ENCODE data around the gene LARGE1. TPM values are rescaled to one million over a fixed set of nuclear protein-coding genes. Genes with fewer than 3 reads are reported as not detected.

The LARGE1 gene
- total RNA-seq, 3 donors from 2014 or later: 23.6 to 27.8 (median 26.1) TPM

- no peak overlapping the region for H3K4me3 ChIP-seq
Observed at GRCh38 chr22:33331017-33331416, 589.3 kb downstream of the LARGE1 start.

DNA sequence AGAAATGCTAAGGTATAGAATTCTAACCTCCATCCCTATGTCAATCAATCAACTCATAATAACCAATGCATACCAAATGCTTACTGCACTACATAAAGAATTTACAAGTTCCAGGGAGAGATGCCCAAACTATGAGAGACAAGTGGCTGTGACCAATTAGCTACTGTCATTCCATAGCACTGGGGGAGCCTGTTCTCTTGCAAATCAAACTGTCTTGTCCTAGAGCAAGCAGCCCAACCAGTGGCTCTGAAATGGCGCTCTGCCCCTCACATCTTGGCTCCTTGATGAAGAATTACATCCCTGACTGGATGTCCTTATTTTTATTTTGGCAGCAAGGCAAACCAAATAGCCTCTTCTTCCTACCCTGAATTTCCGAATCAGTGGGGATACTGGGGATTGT is 589.7 kb downstream of the LARGE1 start:
- no peak for DNase-seq (ENCODE audit: low spot score in 2 of 2)
- intact Hi-C loops (cut with DNase I; ENCODE audit: low total_unique reads): no loop called here
- no peak overlapping the region for H3K4me3 ChIP-seq
- no peaks in the 10 kb centered on the region for H3K4me1 ChIP-seq
- no peak for TF ChIP-seq POLR2AphosphoS5 (IDR thresholded peaks at IDR 0.05)
- no peak for TF ChIP-seq POLR2A (IDR thresholded peaks at IDR 0.05)
- TF ChIP-seq, protein P1, sequence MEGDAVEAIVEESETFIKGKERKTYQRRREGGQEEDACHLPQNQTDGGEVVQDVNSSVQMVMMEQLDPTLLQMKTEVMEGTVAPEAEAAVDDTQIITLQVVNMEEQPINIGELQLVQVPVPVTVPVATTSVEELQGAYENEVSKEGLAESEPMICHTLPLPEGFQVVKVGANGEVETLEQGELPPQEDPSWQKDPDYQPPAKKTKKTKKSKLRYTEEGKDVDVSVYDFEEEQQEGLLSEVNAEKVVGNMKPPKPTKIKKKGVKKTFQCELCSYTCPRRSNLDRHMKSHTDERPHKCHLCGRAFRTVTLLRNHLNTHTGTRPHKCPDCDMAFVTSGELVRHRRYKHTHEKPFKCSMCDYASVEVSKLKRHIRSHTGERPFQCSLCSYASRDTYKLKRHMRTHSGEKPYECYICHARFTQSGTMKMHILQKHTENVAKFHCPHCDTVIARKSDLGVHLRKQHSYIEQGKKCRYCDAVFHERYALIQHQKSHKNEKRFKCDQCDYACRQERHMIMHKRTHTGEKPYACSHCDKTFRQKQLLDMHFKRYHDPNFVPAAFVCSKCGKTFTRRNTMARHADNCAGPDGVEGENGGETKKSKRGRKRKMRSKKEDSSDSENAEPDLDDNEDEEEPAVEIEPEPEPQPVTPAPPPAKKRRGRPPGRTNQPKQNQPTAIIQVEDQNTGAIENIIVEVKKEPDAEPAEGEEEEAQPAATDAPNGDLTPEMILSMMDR (IDR thresholded peaks at IDR 0.05): no peak
- H3K27me3 ChIP-seq: no peaks in the 10 kb centered on the region
- no peaks in the 10 kb centered on the region for H3K36me3 ChIP-seq
- H3K27ac ChIP-seq: no peak overlapping the region
- H3K9me3 ChIP-seq: no peaks in the 10 kb centered on the region

More at GRCh38 chr22:33331017-33331416, 589.3 kb downstream of the LARGE1 start:
- no peaks in the 10 kb centered on the region for H3K36me3 ChIP-seq
- no peaks in the 10 kb centered on the region for H3K4me1 ChIP-seq
- no peaks in the 10 kb centered on the region for H3K27me3 ChIP-seq
- TF ChIP-seq, protein P1 (IDR thresholded peaks at IDR 0.05): no peak
- TF ChIP-seq POLR2A (IDR thresholded peaks at IDR 0.05) (no peak), POLR2AphosphoS5 (IDR thresholded peaks at IDR 0.05) (no peak)
- H3K27ac ChIP-seq: no peak overlapping the region
- intact Hi-C loops (cut with DNase I; ENCODE audit: low total_unique reads): no loop called here
- no peak for DNase-seq (ENCODE audit: low spot score in 2 of 2)
- no peaks in the 10 kb centered on the region for H3K9me3 ChIP-seq

DNA sequence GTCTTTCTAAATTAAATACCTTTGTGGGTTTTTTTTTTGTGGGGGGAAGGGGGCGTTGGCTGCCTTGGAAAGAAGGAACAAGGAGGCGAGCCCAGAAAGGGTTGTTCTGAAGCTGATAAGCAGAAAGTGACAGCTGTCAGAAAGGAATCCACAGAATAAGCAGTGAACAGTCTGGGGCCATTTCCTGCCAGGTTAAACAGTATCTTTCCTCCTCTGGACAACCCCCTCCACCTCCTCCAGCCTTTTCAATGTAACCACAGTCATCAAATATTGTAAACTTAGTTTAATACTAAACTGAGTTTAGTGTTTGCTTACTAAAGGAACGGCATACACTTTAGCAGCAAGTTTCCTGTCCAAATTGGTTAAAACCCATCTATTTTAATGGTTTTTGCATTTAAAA is 590.9 kb downstream of the LARGE1 start:
- intact Hi-C loops (cut with DNase I; ENCODE audit: low total_unique reads): no loop called here
- Histone ChIP-seq H3K4me1 (no peaks in the 10 kb centered on the region), H3K4me3 (no peak overlapping the region), H3K36me3 (no peaks in the 10 kb centered on the region), H3K27me3 (no peaks in the 10 kb centered on the region), H3K9me3 (no peaks in the 10 kb centered on the region), H3K27ac (no peak overlapping the region)
- DNase-seq (ENCODE audit: low spot score in 2 of 2): no peak
- no peak for TF ChIP-seq POLR2AphosphoS5 (IDR thresholded peaks at IDR 0.05)
- TF ChIP-seq, protein P1 (IDR thresholded peaks at IDR 0.05): no peak
- no peak for TF ChIP-seq POLR2A (IDR thresholded peaks at IDR 0.05)

GRCh38 chr22:33328789-33329296 is 591.4 kb downstream of the LARGE1 start:
- no peak overlapping the region for H3K27ac ChIP-seq
- H3K4me1 ChIP-seq: no peaks in the 10 kb centered on the region
- intact Hi-C loops (cut with DNase I; ENCODE audit: low total_unique reads): no loop called here
- DNase-seq (ENCODE audit: low spot score in 2 of 2): no peak
- no peaks in the 10 kb centered on the region for H3K27me3 ChIP-seq
- H3K36me3 ChIP-seq: no peaks in the 10 kb centered on the region
- TF ChIP-seq POLR2AphosphoS5 (IDR thresholded peaks at IDR 0.05) (no peak), POLR2A (IDR thresholded peaks at IDR 0.05) (no peak)
- TF ChIP-seq, protein P1 (IDR thresholded peaks at IDR 0.05): no peak
- H3K4me3 ChIP-seq: no peak overlapping the region
- no peaks in the 10 kb centered on the region for H3K9me3 ChIP-seq

DNA sequence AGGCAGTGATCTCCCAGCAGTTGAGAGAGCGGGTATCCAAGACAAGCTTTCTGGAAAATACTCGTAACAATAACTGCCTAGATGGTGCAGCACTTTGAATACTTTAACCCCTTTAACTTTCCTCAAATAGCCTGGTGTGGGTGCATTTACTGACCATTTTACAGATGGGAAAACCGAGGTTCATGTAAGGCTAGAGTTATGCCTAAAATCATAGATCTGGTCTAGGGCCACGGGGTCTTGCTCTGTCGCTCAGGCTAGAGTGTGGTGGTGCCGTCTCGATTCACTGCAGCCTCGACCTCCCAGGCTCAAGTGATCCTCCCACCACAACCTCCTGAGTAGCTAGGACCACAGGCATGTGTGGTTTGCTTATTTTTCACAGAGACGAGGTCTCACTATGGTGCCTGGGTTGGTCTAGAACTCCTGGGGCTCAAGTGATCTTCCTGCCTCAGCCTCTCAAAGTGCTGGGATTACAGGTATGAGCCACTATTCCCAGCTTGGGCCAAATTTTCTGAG is 592.9 kb downstream of the LARGE1 start:
- TF ChIP-seq, protein P1 (IDR thresholded peaks at IDR 0.05): no peak
- TF ChIP-seq POLR2AphosphoS5 (IDR thresholded peaks at IDR 0.05) (no peak), POLR2A (IDR thresholded peaks at IDR 0.05) (no peak)
- Histone ChIP-seq H3K36me3 (no peaks in the 10 kb centered on the region), H3K9me3 (no peaks in the 10 kb centered on the region), H3K27me3 (no peaks in the 10 kb centered on the region), H3K4me1 (no peaks in the 10 kb centered on the region), H3K27ac (no peak overlapping the region), H3K4me3 (no peak overlapping the region)
- intact Hi-C loops (cut with DNase I; ENCODE audit: low total_unique reads): no loop called here
- no peak for DNase-seq (ENCODE audit: low spot score in 2 of 2)
